GM19467 (cell line): Measurements from ENCODE around the gene UNC13C.
"Not testable (repeated sequence)": the region's sequence is repeated elsewhere in the genome, so short reads cannot be mapped to it uniquely, and the experiment has no call there.

ENCODE experiments used
- ATAC-seq: cut with Tn5 transposase; IDR thresholded peaks from one replicate; pipeline ENCODE4 v1.9.1; 2021; ENCODE audit warnings: mild to moderate bottlenecking, moderate library complexity; ENCODE audit not compliant: unreplicated experiment

Gene UNC13C

DNA sequence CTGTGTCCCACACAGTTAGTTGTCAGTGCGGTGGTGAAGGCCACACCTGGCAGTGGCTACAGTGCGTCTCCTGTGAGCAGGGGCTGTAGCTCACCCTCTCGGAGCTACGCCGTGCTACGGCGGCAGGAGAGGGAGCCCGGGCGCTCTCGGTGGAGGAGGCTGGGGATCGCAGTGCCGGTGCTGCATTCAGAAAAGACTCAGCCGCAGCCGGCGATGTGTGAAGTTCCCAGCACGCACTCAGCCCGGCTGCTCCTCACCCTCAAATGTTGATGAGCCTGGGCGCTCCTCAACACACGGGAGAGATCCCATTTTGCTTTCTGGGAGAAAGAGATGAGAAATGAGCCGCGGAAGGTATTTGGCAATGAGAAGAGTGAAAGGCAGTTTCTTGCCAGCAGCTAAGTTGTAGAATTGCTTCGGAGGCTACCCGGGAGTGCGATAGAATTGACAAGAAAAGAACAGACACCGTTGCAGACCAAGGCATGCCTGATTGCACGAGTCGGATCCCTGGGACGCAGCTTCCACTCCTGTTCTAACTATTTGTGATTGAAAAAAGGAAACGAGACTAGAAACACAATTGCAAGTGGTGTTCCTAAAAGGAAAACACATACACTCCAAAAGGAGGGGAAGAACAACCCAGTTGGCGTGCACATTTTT is at the start of gene UNC13C:
TSS of gene UNC13C (plus strand) at position 189 of the 654 bp plus-strand sequence. CDS start 34,463 bp downstream, outside the sequence.
- no peak for ATAC-seq

- ATAC-seq = no peak
These were observed 42.1 kb upstream of the UNC13C start for GRCh38 chr15:53936137-53936536.

DNA sequence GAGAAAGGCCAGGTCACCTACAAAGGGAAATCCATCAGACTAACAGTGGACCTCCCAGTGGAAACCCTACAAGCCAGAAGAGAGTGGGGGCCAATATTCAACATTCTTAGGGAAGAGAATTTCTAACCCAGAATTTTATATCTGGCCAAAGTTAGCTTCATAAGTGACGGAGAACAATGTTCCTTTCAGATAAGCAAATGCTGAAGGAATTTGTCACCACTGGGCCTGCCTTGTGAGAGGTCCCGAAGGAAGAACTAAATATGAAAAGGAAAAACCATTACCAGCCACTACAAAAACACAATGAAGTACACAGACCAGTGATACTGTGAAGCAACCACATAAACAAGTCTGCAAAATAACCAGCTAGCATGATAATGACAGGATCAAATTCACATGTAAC is 40.6 kb upstream of the UNC13C start:
- ATAC-seq = not testable (repeated sequence)

DNA sequence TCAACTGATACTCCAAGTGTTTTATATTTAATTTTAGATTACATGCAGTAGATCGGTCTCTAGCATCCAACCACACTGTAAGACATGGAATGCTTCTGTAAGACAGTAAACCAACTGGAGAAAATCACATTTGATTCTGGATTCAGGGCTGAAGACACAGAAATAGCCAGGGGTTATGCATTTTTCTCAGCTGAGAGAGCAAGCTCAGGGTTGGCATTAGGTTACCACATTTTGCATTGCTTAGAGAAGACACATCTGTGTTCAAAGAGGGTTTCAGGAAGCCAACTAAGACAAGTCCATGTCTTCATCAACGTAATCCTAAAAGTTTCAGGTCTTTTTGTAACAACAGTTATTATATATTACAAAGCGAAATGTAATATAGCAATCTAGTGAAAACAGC is 27.7 kb upstream of the UNC13C start:
- no peak for ATAC-seq

GRCh38 chr15:53955396-53955795 is 22.8 kb upstream of the UNC13C start:
- no peak for ATAC-seq

GRCh38 chr15:53962646-53963561 is 15.3 kb upstream of the UNC13C start:
- ATAC-seq = no peak

GRCh38 chr15:53963801-53964200 is 14.4 kb upstream of the UNC13C start:
- no peak for ATAC-seq

GRCh38 chr15:53974121-53974520 is 4.1 kb upstream of the UNC13C start:
- ATAC-seq = no peak

- no peak for ATAC-seq
These were observed 3.4 kb upstream of the UNC13C start for GRCh38 chr15:53974813-53975212.

DNA sequence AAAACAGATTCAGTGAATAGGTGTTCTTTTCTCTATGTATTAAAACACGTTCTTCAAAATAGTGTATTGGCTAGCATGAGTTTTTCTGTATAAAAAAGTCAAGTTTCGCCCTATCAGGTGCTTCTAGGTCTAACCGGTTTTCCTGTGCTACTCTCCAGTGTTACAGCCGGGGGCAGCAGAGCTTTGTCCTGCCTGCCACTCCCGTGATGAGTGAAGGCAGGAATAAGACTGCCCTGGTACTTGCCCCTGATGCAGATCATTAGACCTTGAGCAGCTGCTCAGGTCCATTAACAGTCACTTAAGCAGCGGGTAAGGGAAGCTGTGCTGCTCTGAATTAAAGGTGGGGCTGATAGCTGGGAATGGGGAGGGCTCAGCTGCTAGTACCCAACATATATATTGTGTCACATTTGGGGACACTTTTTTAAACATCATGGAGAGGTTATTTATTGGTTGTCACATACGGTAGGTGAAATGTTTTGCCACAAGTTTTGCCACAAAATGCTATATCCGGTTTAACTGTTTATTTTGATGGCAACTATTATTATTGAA is 1.3 kb upstream of the UNC13C start:
- no peak for ATAC-seq

- ATAC-seq = no peak
These were observed 979 bp downstream of the UNC13C start for GRCh38 chr15:53979051-53979788.

- no peak for ATAC-seq
These were observed 1.8 kb downstream of the UNC13C start for GRCh38 chr15:53980021-53980420.

DNA sequence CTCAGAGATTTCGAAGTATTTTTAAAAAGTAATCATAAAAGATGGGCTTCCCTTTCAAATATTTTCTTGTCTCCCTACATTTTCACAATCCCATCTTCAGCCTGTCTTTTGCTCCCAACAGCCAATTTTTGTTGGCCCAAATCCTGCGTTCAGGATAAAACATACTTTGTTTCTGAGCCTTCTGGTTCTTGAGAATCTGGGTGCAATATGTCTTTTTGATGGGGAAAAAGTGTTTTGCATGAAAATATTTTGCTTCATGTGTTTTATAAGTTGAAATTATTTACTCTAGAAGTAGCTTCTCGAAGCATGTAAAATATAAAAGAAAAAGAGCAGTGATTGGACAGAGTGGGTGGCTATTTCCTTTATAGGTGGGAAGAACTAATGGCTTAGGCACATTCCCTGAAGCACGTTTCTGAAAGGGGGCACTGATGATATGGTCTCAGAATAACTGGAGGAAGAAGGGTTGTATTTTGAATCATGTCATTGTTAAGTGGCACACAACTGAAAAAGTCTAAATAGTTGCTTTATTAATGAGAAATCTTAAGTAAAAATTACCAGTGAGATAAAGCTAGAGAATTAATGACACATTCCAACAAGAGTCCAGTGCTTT is 3.9 kb downstream of the UNC13C start:
- ATAC-seq = no peak

GRCh38 chr15:53982876-53983275 is 4.6 kb downstream of the UNC13C start:
- no peak for ATAC-seq

DNA sequence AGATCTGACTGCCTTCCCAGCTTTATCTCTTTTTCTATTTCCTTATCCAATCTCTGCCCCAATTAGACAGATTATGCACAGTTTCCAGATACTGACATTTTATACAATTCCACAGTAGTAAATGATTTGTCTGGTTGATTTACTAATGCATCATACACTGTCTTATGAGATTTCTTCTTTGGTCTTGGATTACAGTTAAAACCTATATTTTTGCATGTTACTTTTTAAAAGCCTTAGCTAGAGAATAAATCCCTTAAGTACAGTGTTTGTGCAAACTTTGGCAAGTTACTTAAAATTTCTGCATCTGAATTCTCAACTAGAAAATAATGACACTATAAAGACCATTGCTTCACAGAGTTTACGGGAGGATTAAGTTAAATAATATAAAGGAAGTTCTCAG is 6.0 kb downstream of the UNC13C start:
- no peak for ATAC-seq

DNA sequence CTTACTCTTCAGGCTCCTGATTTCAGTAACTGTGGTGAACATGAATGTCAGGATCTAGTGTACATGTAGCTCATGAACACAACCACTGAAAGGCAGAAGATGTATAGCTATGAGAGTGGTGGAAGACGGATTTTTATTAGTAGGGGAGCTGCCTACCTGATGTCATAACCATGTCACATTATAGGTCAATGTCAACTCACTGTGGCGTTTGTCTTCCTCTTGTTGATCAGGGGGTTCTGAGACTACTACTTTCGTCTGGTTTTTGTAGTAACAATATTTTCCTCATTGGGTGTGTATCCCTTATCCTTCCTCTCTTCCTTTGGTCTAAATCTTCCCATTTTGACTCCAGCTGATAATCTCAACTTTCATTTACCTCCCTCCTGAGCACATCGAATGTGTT is 7.3 kb downstream of the UNC13C start:
- ATAC-seq = no peak

- no peak for ATAC-seq
These were observed 9.2 kb downstream of the UNC13C start for GRCh38 chr15:53987480-53987879.

DNA sequence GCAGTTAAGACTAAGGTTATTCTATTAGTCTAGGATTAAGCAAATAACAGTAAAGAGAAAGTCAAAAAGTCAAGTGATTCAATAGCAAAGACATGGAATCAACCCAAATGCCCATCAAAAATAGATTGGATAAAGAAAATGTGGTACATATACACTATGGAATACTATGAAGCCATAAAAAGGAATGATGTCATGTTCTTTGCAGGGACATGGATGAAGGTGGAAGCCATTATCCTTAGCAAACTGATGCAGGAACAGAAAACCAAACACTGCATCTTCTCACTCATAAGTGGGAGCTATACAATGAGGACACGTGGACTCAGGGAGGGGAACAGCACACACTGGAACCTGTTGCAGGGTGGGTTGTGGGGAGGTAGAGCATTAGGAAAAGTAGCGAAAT is 29.0 kb downstream of the UNC13C start:
- no peak for ATAC-seq

GRCh38 chr15:54011656-54012055 is 33.4 kb downstream of the UNC13C start:
- no peak for ATAC-seq

- no peak for ATAC-seq
These were observed 35.9 kb downstream of the UNC13C start for GRCh38 chr15:54014067-54014655.
